Thyroid gland (tissue), 4 donors: ENCODE measurements around the gene RELB.

Source experiments
- CTCF ChIP-seq, 6 experiments: fragments of 200-600 bp in 3 of 6; fragments of 450-650 bp in 3 of 6; sonication (generic) in 3 of 6; IDR thresholded peaks; one replicate each; pipeline ENCODE4 v1.5.1; 2016 to 2019; ENCODE audit warnings: antibody characterized with exemption in 6 of 6, mild to moderate bottlenecking in 2 of 6, inconsistent platforms in 1 of 6, moderate library complexity in 1 of 6
- POLR2A ChIP-seq, 2 donors: fragments of 450-650 bp; IDR thresholded peaks; one replicate each; pipeline ENCODE4 v1.6.1; 2017; ENCODE audit warnings: antibody characterized with exemption in 2 of 2, mild to moderate bottlenecking in 2 of 2, moderate library complexity in 1 of 2

GRCh38 chr19:44992336-44993163 lies 8.7 kb upstream of the RELB start:
- TF ChIP-seq CTCF (IDR thresholded peaks at IDR 0.05) = no peak
- no peak for TF ChIP-seq POLR2A (IDR thresholded peaks at IDR 0.05)
